ELR (cell line): Measurements from ENCODE around the gene PLCH2.
A peak's percentile ranks its signal among the peaks of the same experiment; 100 is the strongest.

Experiments
- DNase-seq: peaks from one replicate; pipeline ENCODE4 v3.0.0-alpha.2; 2015; ENCODE audit warnings: low read depth

The PLCH2 gene

GRCh38 chr1:2499260-2499659, 23.2 kb downstream of the PLCH2 start:
- DNase-seq = no peak

GRCh38 chr1:2499986-2500596, 24.0 kb downstream of the PLCH2 start:
- DNase-seq = no peak

DNA sequence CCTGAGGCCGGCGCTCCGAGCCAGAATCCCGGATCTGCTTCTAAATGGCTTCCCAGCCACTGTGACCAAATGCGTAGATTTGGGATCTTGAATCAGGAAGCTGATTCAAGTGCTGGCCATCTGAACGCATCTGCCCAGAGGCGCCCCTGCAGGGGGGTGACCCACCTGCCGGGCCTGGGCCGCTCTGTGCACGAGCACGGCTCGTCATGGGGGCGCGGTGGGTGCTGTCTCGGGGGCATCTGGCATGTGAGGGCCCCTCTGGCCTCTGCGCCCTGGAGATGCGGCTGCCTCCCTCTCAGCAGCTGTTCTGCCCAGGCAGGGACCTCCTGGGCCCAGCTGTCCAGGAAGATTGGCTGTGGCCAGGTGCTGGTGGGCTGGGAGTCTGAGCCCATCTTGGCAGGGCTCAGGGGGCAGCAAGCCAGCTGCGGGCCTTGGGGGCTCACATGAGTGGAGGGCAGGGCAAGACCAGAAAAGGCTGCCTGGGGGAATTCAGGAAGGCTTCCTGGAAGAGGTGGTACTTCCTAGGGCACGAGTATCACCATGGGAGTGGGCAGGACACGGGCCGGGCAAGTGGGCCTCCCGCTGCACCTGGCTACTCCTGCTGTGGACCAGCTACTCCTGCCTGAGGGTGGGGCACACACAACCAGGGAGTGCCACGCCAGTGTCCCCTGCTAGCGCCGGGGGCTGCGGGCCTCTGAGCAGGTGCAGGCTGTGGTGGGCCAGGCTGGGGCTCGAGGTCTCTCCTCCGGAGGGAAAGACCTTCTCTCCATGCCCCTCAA, 25.1 kb downstream of the PLCH2 start:
- no peak for DNase-seq

DNA sequence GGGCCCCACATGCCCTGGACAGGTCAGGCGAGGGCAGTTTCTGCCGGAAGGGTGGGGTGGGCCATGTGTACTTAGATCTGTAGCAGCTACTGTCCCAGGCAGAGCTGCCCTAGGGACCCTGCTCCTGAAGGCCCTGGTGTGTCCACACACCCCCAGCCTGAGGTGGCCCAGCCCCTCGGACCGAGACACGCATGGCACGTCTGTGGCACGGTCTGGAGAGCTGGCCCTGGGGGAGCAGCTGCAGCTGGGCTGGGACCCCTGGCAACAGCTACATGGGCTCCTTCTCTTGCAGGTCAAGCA, 25.7 kb downstream of the PLCH2 start:
- no peak for DNase-seq

DNA sequence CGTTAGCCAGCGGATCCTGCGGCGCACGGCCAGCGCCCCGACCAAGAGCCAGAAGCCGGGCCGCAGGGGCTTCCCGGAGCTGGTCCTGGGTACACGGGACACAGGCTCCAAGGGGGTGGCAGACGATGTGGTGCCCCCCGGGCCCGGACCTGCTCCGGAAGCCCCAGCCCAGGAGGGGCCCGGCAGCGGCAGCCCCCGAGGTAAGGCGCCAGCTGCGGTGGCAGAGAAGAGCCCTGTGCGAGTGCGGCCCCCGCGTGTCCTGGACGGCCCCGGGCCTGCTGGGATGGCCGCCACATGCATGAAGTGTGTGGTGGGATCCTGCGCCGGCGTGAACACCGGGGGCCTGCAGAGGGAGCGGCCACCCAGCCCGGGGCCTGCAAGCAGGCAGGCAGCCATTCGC, 26.1 kb downstream of the PLCH2 start:
- DNase-seq = no peak

- no peak for DNase-seq
Observed at GRCh38 chr1:2502661-2503553, 26.8 kb downstream of the PLCH2 start.

GRCh38 chr1:2503554-2504224, 27.6 kb downstream of the PLCH2 start:
- DNase-seq = no peak

DNA sequence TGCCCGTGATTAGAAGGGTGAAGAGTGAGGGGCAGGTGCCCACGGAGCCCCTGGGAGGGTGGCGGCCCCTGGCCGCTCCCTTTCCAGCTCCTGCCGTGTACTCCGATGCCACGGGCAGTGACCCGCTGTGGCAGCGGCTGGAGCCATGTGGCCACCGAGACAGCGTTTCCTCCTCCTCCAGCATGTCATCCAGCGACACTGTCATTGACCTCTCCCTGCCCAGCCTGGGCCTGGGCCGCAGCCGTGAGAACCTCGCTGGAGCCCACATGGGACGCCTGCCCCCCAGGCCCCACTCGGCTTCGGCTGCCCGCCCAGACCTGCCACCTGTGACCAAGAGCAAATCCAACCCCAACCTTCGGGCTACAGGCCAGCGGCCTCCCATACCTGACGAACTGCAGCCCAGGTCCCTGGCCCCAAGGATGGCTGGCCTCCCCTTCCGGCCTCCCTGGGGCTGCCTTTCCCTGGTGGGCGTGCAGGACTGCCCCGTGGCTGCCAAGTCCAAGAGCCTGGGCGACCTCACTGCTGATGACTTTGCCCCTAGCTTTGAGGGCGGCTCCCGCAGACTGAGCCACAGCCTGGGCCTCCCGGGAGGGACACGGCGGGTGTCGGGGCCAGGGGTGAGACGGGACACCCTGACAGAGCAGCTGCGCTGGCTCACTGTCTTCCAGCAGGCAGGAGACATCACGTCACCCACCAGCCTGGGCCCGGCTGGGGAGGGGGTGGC, 28.3 kb downstream of the PLCH2 start:
- no peak for DNase-seq

- no peak for DNase-seq
Observed at GRCh38 chr1:2504949-2505272, 28.8 kb downstream of the PLCH2 start.

DNA sequence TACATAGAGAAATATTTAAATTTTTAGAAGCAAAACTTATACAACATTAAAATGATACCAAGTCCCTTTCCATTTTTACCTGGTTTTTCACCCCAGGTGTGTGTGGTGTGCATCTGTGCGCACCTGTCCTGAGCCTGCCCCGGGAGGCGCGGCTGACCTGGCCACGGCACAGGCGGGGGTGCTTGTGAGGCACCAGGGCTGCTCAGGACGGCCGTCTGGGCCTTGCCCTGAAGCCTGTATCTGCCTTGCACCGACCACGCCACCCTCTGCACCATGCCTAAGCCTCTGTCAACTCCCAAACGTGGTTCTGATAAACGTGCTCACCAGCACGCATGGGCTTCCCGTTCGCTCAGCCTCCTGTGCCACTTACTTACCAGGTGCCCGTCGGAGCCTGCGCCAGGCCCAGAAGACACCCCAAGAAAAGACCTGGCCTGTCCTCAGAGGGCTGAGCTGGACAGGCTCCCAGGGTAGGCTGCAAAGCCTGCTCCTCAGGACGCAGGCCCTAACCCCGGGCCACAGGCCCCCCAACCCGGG, 29.4 kb downstream of the PLCH2 start:
- DNase-seq = no peak

DNA sequence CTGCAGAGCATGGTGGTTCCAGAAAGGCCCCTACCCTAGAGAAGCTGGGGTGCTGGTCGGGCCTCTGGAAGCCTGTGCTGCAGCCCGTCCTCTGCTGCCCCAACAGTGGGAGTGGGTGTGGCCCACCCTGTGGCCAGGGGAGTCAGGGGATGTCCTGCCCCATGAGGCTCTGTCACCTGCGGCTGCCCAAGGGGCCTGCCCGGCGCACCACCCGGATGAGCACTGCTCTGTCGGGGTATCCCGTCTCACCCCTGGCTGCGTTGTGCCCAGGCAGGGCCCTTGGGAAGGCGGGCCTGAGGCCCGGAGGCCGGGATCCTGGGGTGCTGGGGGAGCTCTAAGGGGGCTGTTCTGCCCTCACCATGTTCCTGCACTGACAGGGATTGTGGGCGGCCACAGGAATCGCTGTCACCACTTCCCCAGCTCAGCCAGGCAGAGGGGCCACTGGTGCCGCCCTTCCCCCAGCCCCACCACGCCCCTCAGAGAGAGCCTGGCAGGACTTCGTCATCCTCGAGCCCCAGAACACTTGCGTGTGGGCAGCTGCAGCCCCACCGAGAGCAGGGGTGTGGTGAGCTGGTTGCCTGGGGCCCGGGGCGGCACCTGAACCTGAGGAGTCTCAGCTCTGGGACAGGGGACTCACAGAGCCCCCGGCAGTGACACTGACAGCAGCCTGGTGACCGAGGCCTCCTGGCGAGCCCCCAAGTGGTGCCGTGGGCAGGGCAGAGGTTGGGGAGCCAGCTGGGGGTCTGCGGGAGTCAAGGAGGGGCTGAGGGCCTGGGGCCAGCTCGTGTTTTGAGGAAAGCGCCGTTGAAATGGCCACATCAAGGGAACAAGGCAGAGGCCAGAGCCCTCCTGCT, 30.1 kb downstream of the PLCH2 start:
- no peak for DNase-seq

DNA sequence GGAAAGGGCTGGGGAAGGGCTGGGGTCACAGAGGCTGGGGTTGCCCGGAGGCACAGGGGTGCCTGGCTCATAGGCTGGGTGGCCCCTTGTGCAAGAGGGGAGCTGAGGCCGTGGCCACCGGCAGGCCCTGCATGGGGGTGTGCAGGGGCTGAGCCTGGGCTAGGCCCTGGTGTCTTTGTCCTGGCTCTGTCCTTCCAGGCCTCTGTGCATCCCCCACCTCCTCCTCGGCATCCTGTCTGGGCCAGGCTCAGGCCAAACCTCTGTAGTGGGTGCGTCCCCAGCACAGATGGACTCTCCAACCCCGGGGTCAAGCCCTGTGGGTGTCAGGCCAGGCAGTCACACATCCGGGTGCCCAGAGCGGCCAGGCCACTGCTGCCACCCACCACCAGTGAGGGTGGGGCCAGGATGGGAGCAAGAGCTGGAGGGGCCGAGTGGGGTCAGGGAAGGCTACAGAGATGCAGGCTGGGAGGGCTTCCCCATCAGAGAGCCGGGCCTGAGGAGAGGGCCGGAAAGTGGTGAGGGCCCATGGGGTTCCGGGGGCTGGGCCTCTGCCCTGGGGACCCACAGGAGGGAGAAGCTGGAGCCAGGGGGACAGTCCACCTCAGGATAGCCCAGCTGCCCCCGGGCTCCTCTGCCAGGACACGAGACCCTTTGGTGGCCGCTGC, 30.9 kb downstream of the PLCH2 start:
- DNase-seq = peak; percentile 24

GRCh38 chr1:2507744-2508155, 31.7 kb downstream of the PLCH2 start:
- DNase-seq = no peak

- no peak for DNase-seq
Observed at GRCh38 chr1:2508180-2508579, 32.1 kb downstream of the PLCH2 start.

DNA sequence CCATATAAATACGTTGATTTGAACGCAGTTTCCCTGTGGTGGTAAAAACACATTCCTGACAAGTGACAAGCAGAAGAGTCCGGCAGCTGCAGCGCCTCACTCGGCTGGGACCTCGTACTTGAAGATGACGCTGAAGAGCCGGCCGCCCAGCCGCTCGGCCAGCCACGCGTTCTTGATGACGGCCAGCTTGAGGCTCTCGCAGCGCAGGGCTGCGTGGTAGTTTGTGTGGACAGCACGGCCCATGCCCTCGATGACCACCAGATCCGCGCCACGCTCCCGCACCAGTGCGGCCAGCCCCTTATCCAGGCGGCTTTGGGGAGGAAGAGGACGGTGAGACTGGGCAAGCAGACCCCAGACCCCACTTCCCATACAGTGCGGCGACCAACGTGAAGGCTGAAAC, 32.7 kb downstream of the PLCH2 start:
- no peak for DNase-seq

DNA sequence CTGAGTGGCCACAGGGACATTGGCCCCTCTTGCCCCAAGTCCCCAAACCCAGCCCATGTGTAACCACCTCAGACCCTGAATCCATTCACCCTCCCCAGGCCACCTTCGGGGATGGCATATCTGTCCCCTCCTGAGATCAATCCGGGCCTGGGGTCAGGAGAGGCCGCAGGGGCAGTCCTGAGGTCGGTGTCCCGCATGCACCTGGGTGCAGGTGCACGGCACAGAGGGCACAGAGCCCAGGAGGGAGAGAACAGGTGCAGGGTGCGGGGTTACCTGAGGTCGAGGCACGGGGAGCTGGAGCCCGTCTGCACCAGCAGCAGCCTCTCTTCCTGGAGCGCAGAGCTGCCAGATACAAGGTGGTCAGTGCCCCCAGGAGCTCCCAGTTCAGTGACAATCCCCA, 33.5 kb downstream of the PLCH2 start:
- DNase-seq = no peak

- no peak for DNase-seq
Observed at GRCh38 chr1:2510366-2511155, 34.5 kb downstream of the PLCH2 start.

DNA sequence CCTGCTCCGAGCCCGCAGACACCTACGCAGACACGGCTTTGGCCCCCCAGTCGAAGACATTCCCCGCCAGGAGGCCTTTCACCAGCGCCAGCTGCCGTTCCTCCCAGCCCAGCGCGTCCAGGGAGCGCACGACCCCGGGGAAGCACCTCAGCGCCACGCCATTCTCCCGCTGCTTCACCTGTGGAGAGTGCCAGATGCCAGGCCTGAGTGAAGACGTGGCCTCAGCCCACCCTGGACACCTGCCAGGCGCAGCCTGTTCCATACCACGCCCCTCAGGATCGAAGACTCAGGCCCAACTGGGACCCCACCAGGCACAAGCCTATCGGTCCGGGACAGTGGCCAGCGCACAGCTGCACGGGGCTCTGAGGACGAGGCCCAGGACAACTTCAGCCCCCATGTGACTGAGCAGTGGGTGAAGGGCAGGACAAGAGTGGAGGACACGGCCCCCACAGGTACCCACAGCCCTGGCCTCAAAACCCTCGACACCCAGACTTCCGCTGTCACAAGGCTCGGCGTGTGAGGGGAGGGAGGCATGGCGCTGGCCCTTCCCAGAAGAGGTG, 36.9 kb downstream of the PLCH2 start:
- no peak for DNase-seq
